PC-3 (cell line): ENCODE results near the gene NAA11. TPM values are rescaled to one million over a fixed set of nuclear protein-coding genes. Genes with fewer than 3 reads are reported as not detected.

ENCODE experiments used
- ATAC-seq: fragments of 200-7000 bp; cut with Tn5 transposase; 2 replicates; pipeline ENCODE4 v1.9.1; 2020; ENCODE audit warnings: mild to moderate bottlenecking, moderate library complexity
- BruUV-seq: library from RNA; stranded (reverse); fragments of 400-500 nt; replicated peaks from 2 replicates; lab custom pipeline; 2021; lab: Mats Ljungman, UMichigan
- CTCF ChIA-PET: fragments of 300-600 bp; sonication (Branson Sonifier 250); formaldehyde crosslinking; loops from one replicate; lab custom pipeline; 2022; ENCODE audit warnings: antibody characterized with exemption; lab: Charles Lee
- POLR2A ChIA-PET: fragments of 300-600 bp; sonication (Branson Sonifier 250); formaldehyde crosslinking; loops from one replicate; lab custom pipeline; 2022; ENCODE audit warnings: antibody characterized with exemption; ENCODE audit not compliant: unreplicated experiment; lab: Charles Lee
- DNase-seq: peaks from one replicate; pipeline ENCODE4 v3.0.0-alpha.2; 2015
- H2AFZ ChIP-seq: fragments of 300-600 bp; sonication (generic); 2 replicates; pipeline ENCODE4 v1.6.0; 2016; ENCODE audit warnings: antibody characterized with exemption, low read length
- H3F3A ChIP-seq: fragments of 300-600 bp; sonication (generic); one replicate; pipeline ENCODE4 v1.6.0; 2017; ENCODE audit warnings: antibody characterized with exemption, low read length, control low read depth, mild to moderate bottlenecking; ENCODE audit not compliant: unreplicated experiment
- H3K27ac ChIP-seq: fragments of 300-600 bp; sonication (generic); 2 replicates; pipeline ENCODE4 v1.5.1; 2016; ENCODE audit warnings: mild to moderate bottlenecking, low read length
- H3K27me3 ChIP-seq: fragments of 300-600 bp; sonication (generic); 2 replicates; pipeline ENCODE4 v1.6.1; 2016; ENCODE audit warnings: low read length, mixed read lengths
- H3K36me3 ChIP-seq: fragments of 300-600 bp; sonication (generic); 2 replicates; pipeline ENCODE4 v1.6.1; 2016; ENCODE audit warnings: low read depth, mixed run types, low read length, mixed read lengths
- H3K4me1 ChIP-seq: fragments of 300-600 bp; sonication (generic); 2 replicates; pipeline ENCODE4 v1.5.1; 2016; ENCODE audit warnings: low read length; ENCODE audit not compliant: insufficient read depth
- H3K4me2 ChIP-seq: fragments of 300-600 bp; sonication (generic); 2 replicates; pipeline ENCODE4 v1.6.0; 2016; ENCODE audit warnings: low read length
- H3K4me3 ChIP-seq: fragments of 300-600 bp; sonication (generic); 2 replicates; pipeline ENCODE4 v1.5.1; 2016; ENCODE audit warnings: mild to moderate bottlenecking, low read length, mixed read lengths
- H3K79me2 ChIP-seq: fragments of 300-600 bp; sonication (generic); 2 replicates; pipeline ENCODE4 v1.6.1; 2017; ENCODE audit warnings: low read length, mixed read lengths
- H3K9ac ChIP-seq: fragments of 300-600 bp; sonication (generic); 2 replicates; pipeline ENCODE4 v1.6.0; 2016; ENCODE audit warnings: mild to moderate bottlenecking, low read length
- H3K9me2 ChIP-seq: fragments of 300-600 bp; sonication (generic); replicated peaks from 2 replicates; pipeline ENCODE4 v1.6.1; 2016; ENCODE audit warnings: mixed run types, low read length, mixed read lengths
- H3K9me3 ChIP-seq: fragments of 300-600 bp; sonication (generic); 2 replicates; pipeline ENCODE4 v1.6.1; 2016; ENCODE audit warnings: low read length, mixed read lengths
- H4K20me1 ChIP-seq: fragments of 300-600 bp; sonication (generic); 2 replicates; pipeline ENCODE4 v1.6.1; 2016; ENCODE audit warnings: low read length, mixed read lengths
- EZH2 ChIP-seq: fragments of 300-600 bp; sonication (generic); IDR thresholded peaks from one replicate; pipeline ENCODE4 v1.6.1; 2017; ENCODE audit warnings: antibody characterized with exemption, mild to moderate bottlenecking, low read length; ENCODE audit not compliant: unreplicated experiment
- EZH2phosphoT487 ChIP-seq: fragments of 300-600 bp; sonication (generic); IDR thresholded peaks from 2 replicates; pipeline ENCODE4 v1.6.1; 2018; ENCODE audit warnings: mild to moderate bottlenecking, antibody characterized with exemption, low read length, borderline replicate concordance
- intact Hi-C: fragments of 100-400 bp; cut with micrococcal nuclease; formaldehyde crosslinking; loops from 2 replicates; pipeline ENCODE4 v1.9.0; 2023
- total RNA-seq: library from RNA; depleted of rRNA; stranded (reverse); fragments of >200 nt; gene quantifications from 2 replicates; pipeline ENCODE4 v1.2.3, GENCODE V29; 2014; rRNA removed
- TF ChIP-seq, protein P1 (sequence below): fragments of 300-600 bp; sonication (generic); conservative IDR thresholded peaks from 2 replicates; pipeline ENCODE4 v1.5.1; 2017; ENCODE audit warnings: antibody characterized with exemption, low read depth, mild to moderate bottlenecking, low read length

The NAA11 gene
- total RNA-seq, 1 experiment from 2014 or later, result not detected

DNA sequence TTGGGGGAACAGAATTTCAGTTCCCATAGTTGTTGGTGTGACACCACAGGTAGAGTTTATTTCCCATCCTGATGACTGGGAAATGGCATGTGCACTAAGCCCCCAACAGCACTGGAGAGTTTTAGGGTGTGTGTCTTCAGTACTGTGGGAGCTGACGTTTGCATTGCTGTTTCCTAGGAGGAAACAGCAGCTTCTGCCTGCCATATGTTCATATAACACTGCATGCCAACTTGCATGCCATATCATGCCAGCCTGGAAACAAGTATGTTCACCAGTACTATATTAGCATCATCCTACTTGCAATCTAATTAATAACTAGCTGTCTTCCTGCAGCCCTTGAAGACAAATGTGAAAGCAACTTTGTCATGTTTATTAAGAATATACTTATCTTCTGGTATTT, 58.2 kb downstream of the NAA11 start:
- no TSS peak for BruUV-seq
- Histone ChIP-seq H3K27me3 (no peaks in the 10 kb centered on the region; the same call in 1 of the 2 replicates), H3K4me1 (no peaks in the 10 kb centered on the region), H3K36me3 (no peaks in the 10 kb centered on the region), H3K9me2 (no peaks in the 10 kb centered on the region), H3F3A (no peaks in the 10 kb centered on the region), H4K20me1 (no peaks in the 10 kb centered on the region), H3K79me2 (no peaks in the 10 kb centered on the region), H3K27ac (no peak overlapping the region), H2AFZ (no peak overlapping the region), H3K9me3 (no peaks in the 10 kb centered on the region), H3K4me2 (no peak overlapping the region), H3K9ac (no peak overlapping the region), H3K4me3 (no peak overlapping the region)
- no peak for ATAC-seq
- TF ChIP-seq, protein P1, sequence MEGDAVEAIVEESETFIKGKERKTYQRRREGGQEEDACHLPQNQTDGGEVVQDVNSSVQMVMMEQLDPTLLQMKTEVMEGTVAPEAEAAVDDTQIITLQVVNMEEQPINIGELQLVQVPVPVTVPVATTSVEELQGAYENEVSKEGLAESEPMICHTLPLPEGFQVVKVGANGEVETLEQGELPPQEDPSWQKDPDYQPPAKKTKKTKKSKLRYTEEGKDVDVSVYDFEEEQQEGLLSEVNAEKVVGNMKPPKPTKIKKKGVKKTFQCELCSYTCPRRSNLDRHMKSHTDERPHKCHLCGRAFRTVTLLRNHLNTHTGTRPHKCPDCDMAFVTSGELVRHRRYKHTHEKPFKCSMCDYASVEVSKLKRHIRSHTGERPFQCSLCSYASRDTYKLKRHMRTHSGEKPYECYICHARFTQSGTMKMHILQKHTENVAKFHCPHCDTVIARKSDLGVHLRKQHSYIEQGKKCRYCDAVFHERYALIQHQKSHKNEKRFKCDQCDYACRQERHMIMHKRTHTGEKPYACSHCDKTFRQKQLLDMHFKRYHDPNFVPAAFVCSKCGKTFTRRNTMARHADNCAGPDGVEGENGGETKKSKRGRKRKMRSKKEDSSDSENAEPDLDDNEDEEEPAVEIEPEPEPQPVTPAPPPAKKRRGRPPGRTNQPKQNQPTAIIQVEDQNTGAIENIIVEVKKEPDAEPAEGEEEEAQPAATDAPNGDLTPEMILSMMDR, result no peak
- TF ChIP-seq EZH2, result no peak
- no peak for TF ChIP-seq EZH2phosphoT487
- DNase-seq, result no peak
- intact Hi-C loops, result no loop called here
- ChIA-PET CTCF (no interaction called here), POLR2A (no interaction called here)

Other genes starting within 250 kb of the NAA11 start
- not detected in 2 replicates for gene GK2, start 82.2 kb upstream of the NAA11 start, total RNA-seq